OCI-LY1 (cell line): ENCODE data around the gene DLG5.

ENCODE experiments used
- CTCF ChIP-seq: fragments of 200-600 bp; sonication (generic), shearing (Covaris generic); IDR thresholded peaks from 2 replicates; pipeline ENCODE4 v1.5.1; 2017; ENCODE audit warnings: mild to moderate bottlenecking, antibody characterized with exemption, low read length, moderate library complexity, mixed read lengths
- EZH2 ChIP-seq: fragments of 200-600 bp; sonication (generic), shearing (Covaris generic); IDR thresholded peaks from 2 replicates; pipeline ENCODE4 v1.8.0; 2017; ENCODE audit warnings: borderline replicate concordance, mixed run types, mild to moderate bottlenecking, antibody characterized with exemption, low read length, moderate library complexity, mixed read lengths

GRCh38 chr10:77888356-77888703, 38.2 kb downstream of the DLG5 start:
- TF ChIP-seq CTCF (no peak), EZH2 (no peak)
